Endothelial cell of umbilical vein (primary cell): ENCODE measurements around the gene BANK1. TPM values are rescaled to one million over a fixed set of nuclear protein-coding genes. Genes with fewer than 3 reads are reported as not detected.

ENCODE experiments used
- BruUV-seq: library from RNA; stranded (reverse); fragments of 400-500 nt; replicated peaks from 2 replicates; lab custom pipeline; 2021; lab: Mats Ljungman, UMichigan
- CTCF ChIA-PET: fragments of 300-600, 350-600 bp; sonication (Branson Sonifier 250); formaldehyde crosslinking; loops from one replicate; lab custom pipeline; 2021; ENCODE audit warnings: antibody characterized with exemption, inconsistent platforms; lab: Charles Lee
- POLR2A ChIA-PET: fragments of 300-600, 350-600 bp; sonication (Branson Sonifier 250); formaldehyde crosslinking; loops from one replicate; lab custom pipeline; 2021; ENCODE audit warnings: antibody characterized with exemption, inconsistent platforms; lab: Charles Lee
- DNase-seq: peaks from one replicate; pipeline ENCODE4 v3.0.0-alpha.2; 2011; ENCODE audit warnings: low read depth, low spot score
- FAIRE-seq: peaks from 2 replicates; lab custom pipeline; 2011; peaks lifted over from hg19 to GRCh38; lab: Jason Lieb, UNC
- H2AFZ ChIP-seq: 2 replicates; pipeline ENCODE4 v1.6.0; 2012; ENCODE audit warnings: low read depth, low read length, control low read depth, inconsistent platforms
- H3K27ac ChIP-seq: 2 replicates; pipeline ENCODE4 v1.5.1; 2011; ENCODE audit warnings: low read depth, mild to moderate bottlenecking, control low read depth, low read length, moderate library complexity; ENCODE audit not compliant: insufficient read depth
- H3K27me3 ChIP-seq, 2 experiments: 2 replicates each; pipeline versions ENCODE4 v1.6.0 to v1.6.1; 2011; ENCODE audit warnings: low read length in 2 of 2, mixed read lengths in 1 of 2; ENCODE audit not compliant: control insufficient read depth in 2 of 2, insufficient read depth in 2 of 2
- H3K36me3 ChIP-seq, 2 experiments: 2 replicates in 1 of 2; 3 replicates in 1 of 2; pipeline ENCODE4 v1.5.1; 2011; ENCODE audit warnings: low read length in 2 of 2, mild to moderate bottlenecking in 1 of 2, moderate library complexity in 1 of 2; ENCODE audit not compliant: control insufficient read depth in 2 of 2, insufficient read depth in 2 of 2; ENCODE audit errors: extremely low read depth in 1 of 2
- H3K4me1 ChIP-seq: 3 replicates; pipeline ENCODE4 v1.5.1; 2011; ENCODE audit warnings: mild to moderate bottlenecking, low read length; ENCODE audit not compliant: control insufficient read depth, insufficient read depth; ENCODE audit errors: extremely low read depth
- H3K4me2 ChIP-seq: 2 replicates; pipeline ENCODE4 v1.6.1; 2011; ENCODE audit warnings: low read length, control low read depth, mixed read lengths; ENCODE audit not compliant: insufficient read depth
- H3K4me3 ChIP-seq, 3 experiments: fragments of 200-600 bp in 1 of 3; sonication (generic), shearing (Covaris generic) in 1 of 3; replicated peaks in 1 of 3; 2 replicates each; pipeline ENCODE4 v1.5.1; 2011 to 2016; ENCODE audit warnings: control low read depth in 3 of 3, low read length in 3 of 3, mild to moderate bottlenecking in 2 of 3, inconsistent platforms in 1 of 3, low read depth in 1 of 3, moderate library complexity in 1 of 3; ENCODE audit not compliant: insufficient read depth in 1 of 3
- H3K79me2 ChIP-seq: 2 replicates; pipeline ENCODE4 v1.6.0; 2012; ENCODE audit warnings: low read length, inconsistent platforms; ENCODE audit not compliant: control insufficient read depth, insufficient read depth
- H3K9ac ChIP-seq: replicated peaks from 2 replicates; pipeline ENCODE3; 2011; ENCODE audit warnings: low read length, control low read depth; ENCODE audit not compliant: insufficient read depth; ENCODE audit errors: extremely low read depth
- H3K9me1 ChIP-seq: replicated peaks from 3 replicates; pipeline ENCODE4 v1.6.0; 2011; ENCODE audit warnings: mild to moderate bottlenecking, low read length; ENCODE audit not compliant: control insufficient read depth, insufficient read depth; ENCODE audit errors: extremely low read depth
- H3K9me3 ChIP-seq: replicated peaks from 2 replicates; pipeline ENCODE4 v1.5.1; 2012; ENCODE audit warnings: low read length, inconsistent platforms; ENCODE audit not compliant: control insufficient read depth, insufficient read depth
- H4K20me1 ChIP-seq: replicated peaks from 2 replicates; pipeline ENCODE3; 2011; ENCODE audit warnings: mild to moderate bottlenecking, low read length; ENCODE audit not compliant: control insufficient read depth, insufficient read depth; ENCODE audit errors: extremely low read depth
- EZH2 ChIP-seq: IDR thresholded peaks from 2 replicates; pipeline ENCODE4 v1.6.1; 2012; ENCODE audit warnings: borderline replicate concordance, low read depth, mild to moderate bottlenecking, moderate library complexity, low read length, inconsistent platforms; ENCODE audit not compliant: severe bottlenecking
- FOS ChIP-seq: IDR thresholded peaks from 2 replicates; pipeline ENCODE4 v1.6.1; 2011; ENCODE audit warnings: mild to moderate bottlenecking, low read length, moderate library complexity, borderline replicate concordance; ENCODE audit not compliant: insufficient read depth
- GATA2 ChIP-seq: IDR thresholded peaks from 2 replicates; pipeline ENCODE4 v1.7.0; 2011; ENCODE audit warnings: low read depth, mild to moderate bottlenecking, moderate library complexity, mixed read lengths, low read length; ENCODE audit not compliant: insufficient read length, insufficient read depth
- JUN ChIP-seq: IDR thresholded peaks from 2 replicates; pipeline ENCODE4 v1.6.1; 2011; ENCODE audit warnings: borderline replicate concordance, low read depth; ENCODE audit not compliant: insufficient read length, insufficient read depth
- MYC ChIP-seq: IDR thresholded peaks from one replicate; pipeline ENCODE4 v1.6.1; 2011; ENCODE audit warnings: mild to moderate bottlenecking, low read depth, low read length
- POLR2A ChIP-seq: IDR thresholded peaks from 2 replicates; pipeline ENCODE4 v1.6.1; 2012; ENCODE audit warnings: low read depth, mild to moderate bottlenecking, control low read depth, low read length
- POLR2AphosphoS5 ChIP-seq: IDR thresholded peaks from 2 replicates; pipeline ENCODE4 v1.6.1; 2012; ENCODE audit warnings: low read depth, mild to moderate bottlenecking, control low read depth, low read length, moderate library complexity; ENCODE audit not compliant: insufficient read depth
- dilution Hi-C: fragments of 300-500 bp; cut with MboI; formaldehyde crosslinking; loops from one replicate; pipeline ENCODE4 v1.15.0; 2019; ENCODE audit warnings: low sequenced_read_pairs; ENCODE audit not compliant: extremely low pct_ligation_motif_present
- intact Hi-C: fragments of 100-400 bp; cut with micrococcal nuclease; formaldehyde crosslinking; loops from one replicate; pipeline ENCODE4 v1.10.0; 2022
- polyA plus RNA-seq, 4 experiments: library from polyadenylated mRNA; depleted of rRNA in 3 of 4; stranded (reverse) in 3 of 4; unstranded in 1 of 4; fragments of >200 nt; gene quantifications; 2 replicates each; pipeline versions ENCODE4 v1.2.1 to v1.2.3, GENCODE V29; 2011 to 2012; ENCODE audit warnings: missing spikeins in 1 of 4
- total RNA-seq: library from RNA; stranded (reverse); gene quantifications from 2 replicates; pipeline ENCODE4 v1.2.3, GENCODE V29; 2021
- TF ChIP-seq, protein P1 (sequence below): IDR thresholded peaks from 2 replicates; pipeline ENCODE4 v1.6.1; 2011; ENCODE audit not compliant: insufficient read depth, insufficient read length
- TF ChIP-seq, protein P2 (sequence below), 2 donors: IDR thresholded peaks; 1 replicate in 1 of 2; 2 replicates in 1 of 2; pipeline ENCODE4 v1.5.1; 2011; ENCODE audit warnings: low read length in 2 of 2, mild to moderate bottlenecking in 2 of 2, moderate library complexity in 2 of 2, control low read depth in 1 of 2, inconsistent platforms in 1 of 2, low read depth in 1 of 2; ENCODE audit not compliant: insufficient read depth in 1 of 2; ENCODE audit errors: extremely low read depth in 1 of 2

Gene BANK1
- total and polyA plus RNA-seq, 2 donors (not counting 3 experiments of a cell fraction or from before 2014, with no cell fraction given), result 0.29 to 0.32 TPM

DNA sequence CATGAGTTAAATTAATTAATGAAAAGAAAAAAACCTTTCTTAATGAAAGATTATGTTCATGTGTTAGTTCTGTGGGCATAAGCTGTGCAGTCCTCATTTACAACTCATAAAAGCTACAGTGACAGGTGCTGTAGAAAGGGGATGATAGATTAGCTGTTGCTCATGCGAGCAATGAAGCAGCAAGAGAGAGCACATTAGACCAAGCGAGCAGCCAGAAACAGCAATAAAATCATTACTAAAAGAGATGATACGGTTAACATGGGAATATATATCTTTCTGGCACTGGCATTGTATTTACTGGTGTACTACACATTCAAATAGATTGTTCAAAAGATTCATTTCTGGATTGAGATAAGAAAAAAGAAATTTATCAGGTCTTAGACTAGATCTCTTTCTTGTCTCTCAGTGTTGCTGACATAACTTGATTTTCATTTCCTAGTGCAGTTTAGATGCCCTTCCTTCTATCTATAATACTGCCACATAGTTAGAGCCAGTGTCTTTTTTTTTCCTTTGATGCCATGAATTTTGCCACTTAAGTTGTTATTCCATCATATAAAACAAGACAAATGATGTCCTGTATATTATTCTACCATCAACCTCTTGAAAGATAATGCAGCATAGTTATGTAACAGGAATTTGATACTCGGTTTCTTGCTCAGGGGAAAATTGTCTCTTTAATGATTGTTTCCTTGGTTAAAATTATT, 164.6 kb downstream of the BANK1 start:
- Histone ChIP-seq H3K4me3 (no peak overlapping the region), H3K9me3 (no peaks in the 10 kb centered on the region), H3K27me3 (no peaks in the 10 kb centered on the region), H3K4me2 (no peak overlapping the region), H3K36me3 (no peaks in the 10 kb centered on the region), H2AFZ (no peak overlapping the region), H3K9ac (no peak overlapping the region), H3K27ac (no peak overlapping the region), H3K4me1 (peaks cover 6% of the 10 kb centered on the region), H3K79me2 (no peaks in the 10 kb centered on the region), H3K9me1 (no peaks in the 10 kb centered on the region), H4K20me1 (no peaks in the 10 kb centered on the region)
- ChIA-PET CTCF (no interaction called here), POLR2A (no interaction called here)
- no peak for DNase-seq
- BruUV-seq, result no TSS peak
- TF ChIP-seq FOS (no peak), POLR2A (no peak), EZH2 (no peak), MYC (no peak), JUN (no peak), POLR2AphosphoS5 (no peak), GATA2 (no peak)
- TF ChIP-seq, protein P1, sequence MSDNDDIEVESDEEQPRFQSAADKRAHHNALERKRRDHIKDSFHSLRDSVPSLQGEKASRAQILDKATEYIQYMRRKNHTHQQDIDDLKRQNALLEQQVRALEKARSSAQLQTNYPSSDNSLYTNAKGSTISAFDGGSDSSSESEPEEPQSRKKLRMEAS, result no peak
- TF ChIP-seq, protein P2, sequence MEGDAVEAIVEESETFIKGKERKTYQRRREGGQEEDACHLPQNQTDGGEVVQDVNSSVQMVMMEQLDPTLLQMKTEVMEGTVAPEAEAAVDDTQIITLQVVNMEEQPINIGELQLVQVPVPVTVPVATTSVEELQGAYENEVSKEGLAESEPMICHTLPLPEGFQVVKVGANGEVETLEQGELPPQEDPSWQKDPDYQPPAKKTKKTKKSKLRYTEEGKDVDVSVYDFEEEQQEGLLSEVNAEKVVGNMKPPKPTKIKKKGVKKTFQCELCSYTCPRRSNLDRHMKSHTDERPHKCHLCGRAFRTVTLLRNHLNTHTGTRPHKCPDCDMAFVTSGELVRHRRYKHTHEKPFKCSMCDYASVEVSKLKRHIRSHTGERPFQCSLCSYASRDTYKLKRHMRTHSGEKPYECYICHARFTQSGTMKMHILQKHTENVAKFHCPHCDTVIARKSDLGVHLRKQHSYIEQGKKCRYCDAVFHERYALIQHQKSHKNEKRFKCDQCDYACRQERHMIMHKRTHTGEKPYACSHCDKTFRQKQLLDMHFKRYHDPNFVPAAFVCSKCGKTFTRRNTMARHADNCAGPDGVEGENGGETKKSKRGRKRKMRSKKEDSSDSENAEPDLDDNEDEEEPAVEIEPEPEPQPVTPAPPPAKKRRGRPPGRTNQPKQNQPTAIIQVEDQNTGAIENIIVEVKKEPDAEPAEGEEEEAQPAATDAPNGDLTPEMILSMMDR (IDR thresholded peaks at IDR 0.05; ENCODE audit: extremely low read depth in 1 of 2, insufficient read depth in 1 of 2, low read depth in 1 of 2, low read length in 2 of 2), result no peak
- intact Hi-C loops (loop anchor here (1.0 kb wide), 1 partner anchor 184 kb away; no protein-coding TSS in a partner anchor), dilution Hi-C loops (no loop called here)
- no peak for FAIRE-seq
